GM19463 (cell line): ENCODE measurements around the gene PBX4.

Experiments
- ATAC-seq: cut with Tn5 transposase; IDR thresholded peaks from one replicate; pipeline ENCODE4 v1.9.1; 2021; ENCODE audit warnings: mild to moderate bottlenecking, moderate library complexity; ENCODE audit not compliant: unreplicated experiment

Gene PBX4

DNA sequence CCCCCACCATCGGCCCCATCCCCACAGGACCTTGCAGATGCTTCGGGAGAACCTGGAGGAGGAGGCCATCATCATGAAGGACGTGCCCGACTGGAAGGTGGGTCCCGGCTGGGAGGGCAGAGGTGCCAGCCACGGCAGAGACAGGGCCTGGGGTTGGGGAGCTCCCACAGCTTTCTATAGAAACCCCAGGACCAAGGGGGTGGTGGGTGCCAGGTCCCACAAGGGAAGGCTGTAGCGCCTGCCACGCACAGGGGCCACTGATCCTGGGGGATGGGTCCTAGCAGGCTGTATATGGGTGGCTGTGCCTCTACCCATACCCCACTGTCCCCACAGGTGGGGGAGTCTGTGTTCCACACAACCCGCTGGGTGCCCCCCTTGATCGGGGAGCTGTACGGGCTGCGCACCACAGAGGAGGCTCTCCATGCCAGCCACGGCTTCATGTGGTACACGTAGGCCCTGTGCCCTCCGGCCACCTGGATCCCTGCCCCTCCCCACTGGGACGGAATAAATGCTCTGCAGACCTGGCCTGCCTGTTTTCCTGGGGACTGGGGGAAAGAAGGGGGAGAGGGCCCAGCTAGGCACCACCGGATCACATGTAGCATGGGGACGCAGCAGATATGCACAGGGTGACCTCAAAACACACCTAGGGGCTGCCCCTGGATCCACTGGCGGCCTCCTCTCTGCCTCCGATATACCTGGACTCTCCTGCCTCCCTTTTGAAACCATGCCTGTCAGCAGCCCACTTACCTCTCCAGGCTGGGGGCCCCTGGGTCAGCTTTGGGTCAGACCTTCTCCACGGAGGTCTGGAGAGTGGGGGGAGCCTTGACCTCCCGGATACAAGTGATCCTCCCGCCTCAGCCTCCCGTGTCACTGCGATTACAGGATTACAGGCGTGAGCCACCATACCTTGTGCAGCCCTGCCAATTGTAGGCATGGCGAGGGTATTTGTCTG lies 90.5 kb downstream of the PBX4 start:
- ATAC-seq: no peak

DNA sequence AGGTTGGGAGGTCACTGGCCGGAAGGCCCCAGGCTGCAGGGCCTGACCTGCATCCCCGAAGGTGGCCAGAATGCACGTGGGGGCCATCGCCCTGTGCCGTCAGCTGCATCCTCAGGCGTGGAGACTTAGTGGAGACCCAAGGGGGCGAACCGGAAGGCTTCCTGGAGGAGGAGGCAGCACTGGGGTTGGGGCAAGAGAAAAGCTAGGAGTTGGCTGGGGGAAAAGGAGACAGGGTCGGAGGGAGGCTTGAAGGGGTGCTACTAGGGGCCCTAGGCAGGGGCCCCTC lies 91.2 kb downstream of the PBX4 start:
- no peak for ATAC-seq

DNA sequence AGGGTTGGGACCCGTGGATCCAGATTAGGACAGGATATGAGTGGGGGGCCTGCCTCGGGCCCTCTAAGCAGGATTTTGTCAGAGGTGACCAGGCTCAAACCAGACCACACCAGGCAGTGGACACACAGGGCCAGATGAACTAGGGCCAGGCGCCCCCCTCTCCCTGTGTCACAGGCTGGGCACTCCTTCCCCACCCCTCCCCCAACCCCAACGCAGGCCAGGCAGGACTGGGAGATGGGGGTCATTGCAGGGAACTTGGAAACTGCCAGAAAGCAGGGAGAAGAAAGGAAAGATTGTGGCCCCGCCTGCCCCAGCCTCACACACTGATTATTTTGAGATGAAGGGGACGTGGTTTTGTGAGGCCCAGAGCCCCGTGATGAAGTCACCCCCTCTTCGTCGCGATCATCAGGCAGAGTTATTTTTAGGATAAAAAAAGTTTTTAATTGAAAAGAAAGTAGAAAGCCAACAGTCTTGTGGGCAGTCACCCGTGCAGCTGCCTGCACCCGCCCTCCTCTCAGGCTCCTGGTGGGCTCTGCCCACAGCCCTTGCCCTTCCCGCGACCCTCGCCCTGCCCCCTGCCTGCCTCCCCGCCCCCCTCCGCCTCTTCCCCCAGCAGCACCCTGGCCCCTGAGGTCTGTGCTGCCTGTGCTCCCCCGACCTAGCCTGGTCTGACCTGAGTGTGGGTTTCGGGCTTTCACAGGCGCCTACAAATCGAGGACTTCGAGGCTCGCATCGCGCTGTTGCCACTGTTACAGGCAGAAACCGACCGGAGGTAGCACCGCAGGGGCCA lies 91.7 kb downstream of the PBX4 start:
- ATAC-seq: no peak

DNA sequence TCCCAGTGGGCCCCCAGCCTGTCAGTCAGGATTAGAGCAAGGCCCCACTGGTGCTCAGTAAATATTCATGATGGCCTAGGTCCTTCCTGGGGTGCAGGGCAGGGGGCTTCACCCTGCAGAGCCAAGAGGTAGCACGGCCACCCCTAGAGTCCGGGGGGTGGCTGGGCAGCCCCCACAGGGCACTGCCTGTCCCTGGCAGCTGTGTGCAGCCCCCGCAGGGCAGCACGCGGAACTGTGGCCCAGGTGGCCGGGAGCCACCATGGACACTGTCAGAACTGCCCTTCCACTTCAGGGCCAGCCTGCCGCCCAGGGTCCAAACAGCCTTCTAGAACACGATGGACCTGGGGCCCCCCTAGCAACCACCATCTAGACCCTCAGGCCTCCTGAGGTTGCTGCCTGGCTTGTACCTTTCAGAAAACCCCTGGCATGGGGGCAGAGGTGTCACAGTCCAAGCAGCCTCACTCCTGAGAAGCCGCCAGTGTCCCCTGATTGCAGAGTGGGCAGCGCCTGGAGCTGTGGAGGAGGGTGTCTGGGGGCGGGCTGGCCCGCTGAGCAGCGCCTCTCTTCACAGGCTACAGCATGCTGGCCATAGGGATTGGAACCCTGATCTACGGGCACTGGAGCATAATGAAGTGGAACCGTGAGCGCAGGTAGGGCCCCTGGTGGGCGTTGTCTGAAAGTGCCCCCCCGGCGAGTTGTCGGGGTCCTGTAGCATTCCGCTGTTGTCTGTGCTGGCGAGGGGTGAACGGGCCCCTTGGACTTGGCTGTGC lies 92.7 kb downstream of the PBX4 start:
- no peak for ATAC-seq

DNA sequence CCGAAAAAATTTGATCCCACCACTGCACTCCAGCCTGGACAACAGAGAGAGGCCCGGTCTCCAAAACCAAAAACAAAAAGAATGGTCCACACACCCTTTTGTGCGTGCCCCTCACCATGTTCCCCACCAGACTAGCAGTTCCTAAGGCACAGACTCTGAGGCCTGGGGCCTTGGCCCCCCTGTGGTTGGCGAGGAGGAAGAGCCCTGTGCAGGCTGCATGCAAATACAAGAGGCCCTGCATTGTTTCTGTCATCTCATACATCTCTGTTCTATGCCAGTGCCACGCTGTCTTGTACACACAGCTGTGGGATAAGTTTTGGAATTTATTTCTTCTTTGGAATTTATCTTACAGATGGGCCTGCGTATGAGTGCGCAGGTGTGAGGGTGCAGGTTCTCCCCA lies 94.4 kb downstream of the PBX4 start:
- ATAC-seq: no peak

DNA sequence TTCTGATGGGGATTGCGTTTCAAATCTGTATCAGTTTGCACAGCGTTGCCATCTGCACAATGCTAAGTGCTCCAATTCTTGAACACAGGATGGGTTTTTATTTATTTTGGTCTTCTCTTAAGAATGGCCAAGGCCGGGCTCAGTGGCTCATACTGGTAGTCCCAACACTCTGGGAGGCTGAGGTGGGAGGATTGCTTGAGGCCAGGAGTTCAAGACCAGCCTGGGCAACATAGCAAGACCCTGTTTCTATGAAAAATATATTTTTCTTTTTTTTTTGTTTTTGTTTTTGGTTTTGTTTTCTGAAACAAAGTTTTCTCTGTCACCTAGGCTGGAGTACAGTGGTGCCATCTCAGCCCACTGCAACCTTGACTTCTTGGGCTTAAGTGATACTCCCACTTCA lies 95.3 kb downstream of the PBX4 start:
- no peak for ATAC-seq

DNA sequence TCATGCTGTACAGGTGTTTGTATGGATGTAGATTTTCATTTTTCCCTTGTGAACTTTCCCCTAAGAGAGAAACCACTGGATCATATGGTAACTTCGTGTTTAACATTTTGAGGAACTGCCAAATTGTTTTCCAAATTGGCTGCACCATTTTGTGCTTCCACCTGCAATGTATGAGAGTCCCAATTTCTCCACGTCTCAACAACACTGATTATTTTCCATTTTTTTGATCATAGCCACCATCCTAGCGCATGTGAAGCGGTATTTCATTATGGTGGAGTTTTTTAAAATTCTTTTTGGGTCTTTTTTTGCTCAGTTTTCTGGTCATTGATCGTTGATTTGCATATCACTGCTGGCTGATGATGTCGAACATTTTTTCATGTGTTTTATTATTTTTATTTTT lies 97.5 kb downstream of the PBX4 start:
- ATAC-seq: no peak

DNA sequence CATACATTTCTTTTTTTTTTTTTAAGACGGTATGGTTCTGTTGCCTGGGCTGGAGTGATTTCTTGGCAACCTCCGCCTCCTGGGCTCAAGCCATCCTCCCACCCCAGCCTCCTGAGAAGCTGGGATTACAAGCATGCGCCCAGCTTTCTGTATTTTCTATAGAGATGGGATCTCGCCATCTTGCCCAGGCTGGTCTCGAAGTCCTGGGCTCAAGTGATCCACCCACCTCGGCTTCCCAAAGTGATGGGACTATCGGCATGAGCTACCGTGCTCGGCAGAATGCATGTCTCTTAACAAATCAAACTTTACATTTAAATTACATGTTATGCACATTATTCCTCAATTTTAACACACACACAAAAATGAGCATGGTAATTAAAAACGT lies 101.3 kb downstream of the PBX4 start:
- no peak for ATAC-seq

DNA sequence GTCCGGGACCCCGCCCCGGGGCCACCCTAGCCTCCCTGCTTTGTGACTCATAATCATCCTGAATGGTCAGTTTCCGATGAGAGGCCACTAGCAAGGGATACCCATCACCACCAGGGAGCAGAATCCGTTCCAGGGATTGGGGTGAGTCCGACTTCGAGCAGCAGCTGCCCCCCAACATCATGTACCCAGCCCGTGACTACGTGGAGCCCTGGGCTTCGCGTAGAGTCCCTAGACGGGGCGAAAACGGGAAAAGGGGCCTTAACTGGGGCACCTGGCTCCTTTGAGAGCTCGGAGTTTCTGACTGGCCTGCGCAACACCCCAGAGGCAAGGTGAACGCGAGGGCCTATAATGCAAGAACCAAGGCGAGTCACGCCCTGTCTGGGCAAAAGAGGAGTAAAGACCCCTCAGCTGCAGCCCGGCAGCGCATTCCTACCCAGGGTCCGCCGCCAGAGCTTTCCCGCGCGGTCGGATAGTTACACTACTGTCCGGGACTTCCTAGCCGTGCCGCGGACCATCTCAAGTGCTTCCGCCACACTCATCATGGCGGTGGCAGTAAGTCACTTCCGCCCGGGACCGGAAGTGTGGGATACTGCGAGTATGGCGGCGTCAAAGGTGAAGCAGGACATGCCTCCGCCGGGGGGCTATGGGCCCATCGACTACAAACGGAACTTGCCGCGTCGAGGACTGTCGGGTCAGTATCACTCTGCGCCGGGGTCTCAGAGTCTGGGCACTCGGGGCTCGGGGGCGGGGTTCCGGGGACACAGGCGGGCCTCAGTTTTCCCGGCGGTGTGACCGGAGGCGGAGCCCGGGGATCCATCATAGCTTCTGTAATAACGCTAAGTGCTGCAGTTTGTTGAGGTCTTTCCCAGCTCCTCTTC lies 102.6 kb downstream of the PBX4 start, which contains the start of gene NDUFA13:
NDUFA13 (plus strand) TSS at position 584 of the 878 bp plus-strand sequence; CDS start at position 598, 14 bp downstream.
- ATAC-seq: peak; percentile 97

DNA sequence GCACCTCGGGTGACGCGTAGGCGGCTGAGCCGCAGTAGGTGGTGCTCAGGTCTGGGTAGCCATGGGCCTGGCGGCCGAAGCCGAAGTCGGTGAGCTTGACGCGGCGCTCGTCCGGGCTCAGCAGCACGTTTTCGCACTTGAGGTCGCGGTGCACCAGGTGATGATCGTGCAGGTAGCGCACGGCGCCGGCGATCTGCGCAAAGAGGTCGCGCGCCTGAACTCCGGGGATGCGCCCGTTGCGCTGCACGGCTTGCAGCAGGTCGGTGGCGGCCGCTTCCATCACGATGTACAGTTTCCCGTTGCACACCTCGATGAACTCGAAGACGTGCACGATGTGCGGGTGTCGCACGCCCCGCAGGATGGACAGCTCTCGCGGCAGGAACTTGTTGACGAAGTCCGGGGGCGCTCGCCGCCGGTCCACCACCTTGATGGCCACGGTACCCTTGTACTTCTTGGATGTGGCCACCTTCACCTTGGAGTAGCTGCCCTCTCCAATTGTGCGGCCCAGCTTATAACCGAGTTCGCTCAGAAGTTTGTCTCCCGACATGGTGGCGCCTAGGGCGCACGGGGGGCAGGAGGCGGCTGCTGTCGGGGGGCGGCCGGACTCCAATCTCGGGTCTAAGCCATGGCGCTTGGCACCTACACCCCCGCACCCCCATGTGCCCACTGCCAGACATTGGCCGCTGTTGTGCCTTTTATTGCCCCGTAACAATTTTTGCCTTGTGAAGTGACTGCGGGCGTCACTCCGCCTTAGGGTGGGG lies 103.4 kb downstream of the PBX4 start, which contains the start of gene TSSK6:
TSSK6 (minus strand) TSS at position 668 of the 761 bp plus-strand sequence; CDS start at position 547, 121 bp downstream.
- ATAC-seq: no peak

DNA sequence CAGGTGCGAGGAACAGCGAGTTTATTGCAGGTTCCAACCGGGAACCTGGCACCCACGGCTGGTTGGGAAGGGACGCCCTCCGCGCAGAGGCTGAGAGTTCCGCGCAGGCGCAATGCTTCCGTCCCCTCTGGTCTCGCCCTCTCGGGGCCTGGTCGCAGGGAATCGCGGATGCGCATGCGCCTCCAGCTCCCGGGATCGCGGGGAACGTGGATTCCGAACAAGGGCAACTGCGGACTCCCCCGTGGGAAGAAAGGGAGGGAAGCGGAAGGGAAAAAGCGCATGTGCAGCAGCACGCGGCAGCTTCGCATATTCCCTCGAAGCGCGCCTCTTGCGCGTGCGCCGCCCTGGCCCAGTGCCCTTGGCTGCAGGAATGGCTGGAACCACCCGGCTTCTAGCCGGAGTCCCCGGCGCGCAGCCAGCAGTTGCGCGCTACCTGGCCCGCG lies 104.3 kb downstream of the PBX4 start:
- no peak for ATAC-seq

DNA sequence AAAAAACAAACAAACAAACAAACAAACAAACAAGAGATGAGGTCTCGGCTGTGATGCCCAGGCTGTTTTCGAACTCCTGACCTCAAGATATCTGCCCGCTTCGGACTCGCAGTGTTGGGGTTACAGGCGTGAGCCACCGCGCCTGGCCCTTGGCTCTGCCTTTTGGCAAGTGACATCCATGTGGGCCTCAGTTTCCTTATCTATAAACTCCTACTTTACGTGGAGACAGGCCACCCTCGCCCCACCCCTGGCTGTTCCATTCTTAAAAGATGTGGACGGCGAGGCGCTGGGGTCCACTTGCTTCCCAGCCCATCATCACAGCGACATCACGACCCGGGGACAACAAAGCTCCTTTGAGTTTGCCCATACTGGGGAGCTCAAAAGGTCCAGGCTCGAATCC lies 104.8 kb downstream of the PBX4 start:
- no peak for ATAC-seq
